Measurements from ENCODE around the gene DNMT1.

DNA sequence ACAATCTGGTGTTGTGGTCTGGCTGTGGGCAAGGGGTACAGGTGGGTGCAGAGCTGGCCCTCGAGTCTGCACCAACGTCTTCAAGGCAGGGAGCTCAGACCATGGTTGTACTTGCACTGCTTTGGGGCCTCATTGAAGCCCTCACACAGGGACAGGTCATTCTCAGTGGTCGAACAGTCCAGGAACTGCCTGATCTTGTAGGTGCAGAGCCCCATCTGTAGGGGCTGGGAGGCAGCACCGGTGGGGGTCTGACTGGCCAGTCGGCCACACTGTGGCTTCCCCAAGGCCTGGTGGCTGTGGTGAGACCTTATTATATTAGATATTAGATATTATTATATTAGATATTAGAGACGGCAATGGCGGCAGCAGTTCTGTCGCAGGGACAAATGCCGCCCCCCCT, 22.3 kb upstream of the DNMT1 start:
- TF ChIP-seq, protein P1, sequence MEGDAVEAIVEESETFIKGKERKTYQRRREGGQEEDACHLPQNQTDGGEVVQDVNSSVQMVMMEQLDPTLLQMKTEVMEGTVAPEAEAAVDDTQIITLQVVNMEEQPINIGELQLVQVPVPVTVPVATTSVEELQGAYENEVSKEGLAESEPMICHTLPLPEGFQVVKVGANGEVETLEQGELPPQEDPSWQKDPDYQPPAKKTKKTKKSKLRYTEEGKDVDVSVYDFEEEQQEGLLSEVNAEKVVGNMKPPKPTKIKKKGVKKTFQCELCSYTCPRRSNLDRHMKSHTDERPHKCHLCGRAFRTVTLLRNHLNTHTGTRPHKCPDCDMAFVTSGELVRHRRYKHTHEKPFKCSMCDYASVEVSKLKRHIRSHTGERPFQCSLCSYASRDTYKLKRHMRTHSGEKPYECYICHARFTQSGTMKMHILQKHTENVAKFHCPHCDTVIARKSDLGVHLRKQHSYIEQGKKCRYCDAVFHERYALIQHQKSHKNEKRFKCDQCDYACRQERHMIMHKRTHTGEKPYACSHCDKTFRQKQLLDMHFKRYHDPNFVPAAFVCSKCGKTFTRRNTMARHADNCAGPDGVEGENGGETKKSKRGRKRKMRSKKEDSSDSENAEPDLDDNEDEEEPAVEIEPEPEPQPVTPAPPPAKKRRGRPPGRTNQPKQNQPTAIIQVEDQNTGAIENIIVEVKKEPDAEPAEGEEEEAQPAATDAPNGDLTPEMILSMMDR (IDR thresholded peaks at IDR 0.05): no peak
- TF ChIP-seq EZH2 (IDR thresholded peaks at IDR 0.05; ENCODE audit: borderline replicate concordance, insufficient read depth, low read depth, low read length, poor library complexity, severe bottlenecking): no peak
